Memory B cell (primary cell): ENCODE data around the gene DBP.

Experiments
- ATAC-seq: fragments of 150-1000 bp; cut with Tn5 transposase; 2 replicates; pipeline ENCODE4 v1.10.0; 2021; ENCODE audit warnings: low read depth, mild to moderate bottlenecking, moderate library complexity
- DNase-seq, 2 donors: peaks; one replicate each; pipeline ENCODE4 v3.0.0; 2022; ENCODE audit warnings: low spot score in 2 of 2
- H3K27ac Mint-ChIP-seq: one replicate; pipeline ENCODE4 v1.8.0; 2022; ENCODE audit warnings: mild to moderate bottlenecking, moderate library complexity, mixed read lengths
- H3K27me3 Mint-ChIP-seq: one replicate; pipeline ENCODE4 v1.8.0; 2022; ENCODE audit warnings: mixed read lengths
- H3K36me3 Mint-ChIP-seq: one replicate; pipeline ENCODE4 v1.8.0; 2022; ENCODE audit warnings: mild to moderate bottlenecking, mixed read lengths
- H3K4me1 Mint-ChIP-seq: one replicate; pipeline ENCODE4 v1.8.0; 2022; ENCODE audit warnings: mixed read lengths
- H3K4me3 Mint-ChIP-seq: one replicate; pipeline ENCODE4 v1.8.0; 2022; ENCODE audit warnings: mild to moderate bottlenecking, moderate library complexity, mixed read lengths
- H3K9me3 Mint-ChIP-seq: one replicate; pipeline ENCODE4 v1.8.0; 2022; ENCODE audit warnings: mixed read lengths

The DBP gene

GRCh38 chr19:48609571-48610108 is 27.5 kb downstream of the DBP start:
- ATAC-seq, result no peak
- Mint-ChIP-seq H3K27me3 (no peaks in the 10 kb centered on the region), H3K27ac (no peak overlapping the region), H3K4me3 (no peak overlapping the region), H3K9me3 (no peaks in the 10 kb centered on the region), H3K36me3 (no peaks in the 10 kb centered on the region), H3K4me1 (peaks cover 7% of the 10 kb centered on the region)
- no peak for DNase-seq

DNA sequence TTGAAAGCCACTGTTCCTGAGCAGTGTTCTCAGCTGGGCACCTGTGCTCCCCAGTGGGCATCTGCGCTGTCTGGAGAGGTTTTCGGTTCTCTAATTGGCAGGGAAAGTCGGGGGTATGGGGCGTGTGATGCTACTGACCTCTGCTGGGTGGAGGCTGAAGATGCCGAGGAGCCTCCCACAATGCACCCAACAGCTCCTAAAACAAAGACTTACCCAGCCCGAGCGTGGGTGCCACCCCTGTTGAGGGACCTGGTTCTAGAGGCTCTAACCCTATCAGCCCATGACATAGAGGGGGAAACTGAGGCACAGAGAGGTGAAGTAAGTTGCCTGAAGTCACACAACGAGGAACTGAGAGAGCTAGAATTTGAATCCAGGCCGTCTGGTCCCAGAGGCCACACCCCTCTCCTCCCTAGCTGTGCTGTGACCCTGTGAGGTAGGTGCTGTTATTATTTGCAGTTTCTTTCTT is 28.3 kb downstream of the DBP start:
- no peaks in the 10 kb centered on the region for H3K36me3 Mint-ChIP-seq
- peak overlapping the region; percentile 63 for H3K4me3 Mint-ChIP-seq
- peak overlapping the region; percentile 54 for H3K27ac Mint-ChIP-seq
- no peaks in the 10 kb centered on the region for H3K27me3 Mint-ChIP-seq
- ATAC-seq (peak; percentile 97), DNase-seq (peak; percentile 63 to 70)
- no peaks in the 10 kb centered on the region for H3K9me3 Mint-ChIP-seq
- peaks cover 7% of the 10 kb centered on the region for H3K4me1 Mint-ChIP-seq

DNA sequence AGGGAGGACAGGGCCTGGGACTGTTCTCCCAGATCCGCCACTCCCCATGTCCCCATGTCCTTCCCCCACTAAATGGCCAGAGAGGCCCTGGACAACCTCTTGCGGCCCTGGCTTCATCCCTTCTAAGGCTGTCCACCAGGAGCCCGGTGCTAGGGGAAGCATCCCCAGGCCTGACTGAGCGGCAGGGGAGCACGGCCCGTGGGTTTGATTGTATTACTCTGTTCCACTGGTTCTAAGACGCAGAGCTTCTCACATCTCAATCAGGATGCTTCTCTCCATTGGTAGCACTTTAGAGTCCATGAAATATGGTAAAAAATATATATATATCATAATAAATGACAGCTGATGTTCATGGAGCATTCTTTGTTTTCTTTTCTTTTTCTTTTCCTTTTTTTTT is 29.8 kb downstream of the DBP start:
- Mint-ChIP-seq H3K27me3 (no peaks in the 10 kb centered on the region), H3K4me1 (peaks cover 5% of the 10 kb centered on the region), H3K4me3 (no peak overlapping the region), H3K27ac (no peak overlapping the region), H3K9me3 (no peaks in the 10 kb centered on the region), H3K36me3 (no peaks in the 10 kb centered on the region)
- no peak for ATAC-seq
- DNase-seq, result no peak

DNA sequence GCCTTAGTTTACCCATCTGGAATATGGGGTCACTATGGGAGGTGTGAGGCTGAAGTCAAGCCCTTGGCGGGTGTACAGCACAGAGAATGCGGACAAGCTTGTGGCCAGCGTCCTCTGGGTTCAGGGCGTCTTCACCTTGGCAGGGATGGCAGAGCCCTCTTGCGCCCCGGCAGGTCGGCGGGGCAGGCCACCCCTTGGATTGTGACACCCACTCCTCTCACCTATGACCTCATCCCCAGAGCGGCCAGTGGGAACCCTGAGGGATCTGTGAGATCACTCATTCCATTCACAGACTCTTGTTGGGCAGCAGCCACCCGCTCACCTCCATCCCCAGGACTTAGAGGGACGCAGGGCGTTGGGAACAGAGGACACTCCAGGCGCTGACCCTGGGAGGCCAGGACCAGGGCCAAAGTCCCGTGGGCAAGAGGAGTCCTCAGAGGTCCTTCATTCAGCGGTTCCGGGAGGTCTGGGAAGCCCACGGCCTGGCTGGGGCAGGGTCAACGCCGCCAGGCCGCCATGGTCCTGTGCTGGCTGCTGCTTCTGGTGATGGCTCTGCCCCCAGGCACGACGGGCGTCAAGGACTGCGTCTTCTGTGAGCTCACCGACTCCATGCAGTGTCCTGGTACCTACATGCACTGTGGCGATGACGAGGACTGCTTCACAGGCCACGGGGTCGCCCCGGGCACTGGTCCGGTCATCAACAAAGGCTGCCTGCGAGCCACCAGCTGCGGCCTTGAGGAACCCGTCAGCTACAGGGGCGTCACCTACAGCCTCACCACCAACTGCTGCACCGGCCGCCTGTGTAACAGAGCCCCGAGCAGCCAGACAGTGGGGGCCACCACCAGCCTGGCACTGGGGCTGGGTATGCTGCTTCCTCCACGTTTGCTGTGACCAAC is 30.5 kb downstream of the DBP start, which contains the start of gene SPACA4:
TSS of gene SPACA4 (plus strand) at position 280 of the 896 bp plus-strand sequence. CDS start at position 517, 237 bp downstream.
- H3K9me3 Mint-ChIP-seq, result no peaks in the 10 kb centered on the region
- H3K27me3 Mint-ChIP-seq, result no peaks in the 10 kb centered on the region
- no peak within 1 kb of the TSS for H3K27ac Mint-ChIP-seq
- peaks cover 5% of the 10 kb centered on the region for H3K4me1 Mint-ChIP-seq
- no peaks in the 10 kb centered on the region for H3K36me3 Mint-ChIP-seq
- no peak for ATAC-seq
- DNase-seq, result no peak
- H3K4me3 Mint-ChIP-seq, result no peak within 1 kb of the TSS

DNA sequence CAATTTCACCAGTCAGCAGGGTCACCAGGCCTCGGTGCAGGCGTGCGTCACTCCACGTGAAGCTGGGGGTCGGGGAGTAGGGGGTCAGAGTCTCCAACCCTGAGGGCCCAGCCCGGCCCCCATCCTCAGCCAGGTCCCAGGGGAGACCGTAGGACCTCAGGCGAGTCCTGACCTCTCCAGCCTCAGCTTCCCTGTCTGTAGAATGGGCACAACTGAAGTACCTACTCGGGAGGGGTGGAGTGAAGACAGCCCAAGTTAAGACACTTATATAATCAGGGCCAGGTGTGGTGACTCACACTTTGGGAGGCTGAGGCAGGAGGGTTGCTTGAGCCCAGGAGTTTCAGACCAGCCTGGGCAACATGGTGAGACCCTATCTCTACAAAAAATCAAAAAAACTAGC is 33.3 kb downstream of the DBP start:
- Mint-ChIP-seq H3K36me3 (no peaks in the 10 kb centered on the region), H3K9me3 (no peaks in the 10 kb centered on the region), H3K27ac (no peak overlapping the region), H3K4me1 (peaks cover 3% of the 10 kb centered on the region), H3K27me3 (peaks cover 2% of the 10 kb centered on the region), H3K4me3 (no peak overlapping the region)
- ATAC-seq, result no peak
- no peak for DNase-seq

- H3K27me3 Mint-ChIP-seq, result peaks cover 5% of the 10 kb centered on the region
- peaks cover 2% of the 10 kb centered on the region for H3K36me3 Mint-ChIP-seq
Observed at GRCh38 chr19:48603449-48603848, 33.7 kb downstream of the DBP start.

DNA sequence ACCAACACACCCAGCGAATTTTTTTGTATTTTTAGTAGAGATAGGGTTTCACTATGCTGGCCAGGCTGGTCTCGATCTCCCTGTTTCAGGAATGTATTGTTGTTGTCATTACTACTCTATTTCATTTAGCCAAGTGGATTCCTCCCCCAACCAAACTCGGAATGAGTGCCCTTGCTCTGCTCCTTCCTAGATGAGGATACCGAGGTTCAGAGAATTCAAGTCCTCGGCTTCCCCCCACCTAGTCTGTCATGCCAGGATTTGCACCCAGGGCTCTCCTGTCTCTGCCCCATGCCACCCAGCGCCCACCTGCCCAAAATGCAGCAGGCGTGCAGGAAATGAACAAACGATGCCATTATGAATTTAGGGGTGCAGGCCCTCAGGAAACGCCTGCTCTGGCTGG is 34.2 kb downstream of the DBP start:
- H3K4me1 Mint-ChIP-seq, result peaks cover 3% of the 10 kb centered on the region
- no peak overlapping the region for H3K4me3 Mint-ChIP-seq

More at GRCh38 chr19:48603449-48603848, 33.7 kb downstream of the DBP start:
- no peak for DNase-seq
- H3K4me1 Mint-ChIP-seq, result peaks cover 3% of the 10 kb centered on the region
- no peak overlapping the region for H3K4me3 Mint-ChIP-seq
- no peak for ATAC-seq
- no peak overlapping the region for H3K27ac Mint-ChIP-seq
- H3K9me3 Mint-ChIP-seq, result no peaks in the 10 kb centered on the region

GRCh38 chr19:48600679-48601417 is 36.3 kb downstream of the DBP start:
- Mint-ChIP-seq H3K36me3 (peaks cover 2% of the 10 kb centered on the region), H3K4me1 (peaks cover 6% of the 10 kb centered on the region), H3K27ac (no peak overlapping the region), H3K27me3 (peaks cover 5% of the 10 kb centered on the region), H3K4me3 (no peak overlapping the region), H3K9me3 (no peaks in the 10 kb centered on the region)
- ATAC-seq (no peak), DNase-seq (no peak)

More for the DNA sequence above, 34.2 kb downstream of the DBP start:
- Mint-ChIP-seq H3K27me3 (peaks cover 5% of the 10 kb centered on the region), H3K27ac (no peak overlapping the region), H3K9me3 (no peaks in the 10 kb centered on the region), H3K36me3 (peaks cover 2% of the 10 kb centered on the region)
- ATAC-seq, result no peak
- DNase-seq, result no peak

DNA sequence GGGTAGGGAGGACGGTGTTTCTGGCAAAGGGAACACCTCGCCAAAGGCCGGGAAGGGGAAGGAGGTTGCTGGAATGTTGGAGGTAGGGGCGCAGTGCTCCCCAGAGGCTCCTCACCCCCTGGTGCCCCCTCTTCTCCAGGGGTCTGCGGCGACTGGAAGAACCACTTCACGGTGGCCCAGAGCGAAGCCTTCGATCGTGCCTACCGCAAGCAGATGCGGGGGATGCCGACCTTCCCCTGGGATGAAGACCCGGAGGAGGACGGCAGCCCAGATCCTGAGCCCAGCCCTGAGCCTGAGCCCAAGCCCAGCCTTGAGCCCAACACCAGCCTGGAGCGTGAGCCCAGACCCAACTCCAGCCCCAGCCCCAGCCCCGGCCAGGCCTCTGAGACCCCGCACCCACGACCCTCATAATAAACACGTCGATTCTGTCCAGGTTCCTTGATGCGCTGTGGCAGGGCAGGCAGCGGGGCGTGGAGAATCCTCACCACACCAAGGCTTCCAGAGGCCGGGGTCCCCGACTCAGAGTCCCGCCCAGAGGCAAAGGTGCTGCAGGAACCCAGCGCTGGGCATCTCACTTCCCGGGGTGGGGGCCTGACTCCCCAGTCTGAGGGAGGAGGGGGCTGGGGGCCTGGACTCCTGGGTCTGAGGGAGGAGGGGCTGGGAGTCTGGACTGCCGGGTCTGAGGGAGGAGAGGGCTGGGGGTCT is 38.0 kb downstream of the DBP start:
- peaks cover 5% of the 10 kb centered on the region for H3K27me3 Mint-ChIP-seq
- peaks cover 2% of the 10 kb centered on the region for H3K36me3 Mint-ChIP-seq
- no peak overlapping the region for H3K4me3 Mint-ChIP-seq
- no peak for DNase-seq
- no peaks in the 10 kb centered on the region for H3K9me3 Mint-ChIP-seq
- peak overlapping the region; percentile 42 for H3K27ac Mint-ChIP-seq
- peaks cover 8% of the 10 kb centered on the region for H3K4me1 Mint-ChIP-seq
- no peak for ATAC-seq

GRCh38 chr19:48596679-48597465 is 40.3 kb downstream of the DBP start:
- ATAC-seq (peak; percentile 95), DNase-seq (peak in 1 of 2 donors; percentile 44)
- Mint-ChIP-seq H3K4me3 (peak overlapping the region; percentile 68), H3K4me1 (peaks cover 11% of the 10 kb centered on the region), H3K27me3 (peaks cover 5% of the 10 kb centered on the region), H3K36me3 (peaks cover 2% of the 10 kb centered on the region), H3K27ac (peak overlapping the region; percentile 76), H3K9me3 (no peaks in the 10 kb centered on the region)

GRCh38 chr19:48596237-48596636 is 40.9 kb downstream of the DBP start:
- Mint-ChIP-seq H3K4me3 (no peak overlapping the region), H3K27me3 (peaks cover 5% of the 10 kb centered on the region), H3K9me3 (no peaks in the 10 kb centered on the region), H3K36me3 (peaks cover 2% of the 10 kb centered on the region), H3K4me1 (peaks cover 13% of the 10 kb centered on the region), H3K27ac (no peak overlapping the region)
- DNase-seq (no peak), ATAC-seq (no peak)

- Mint-ChIP-seq H3K9me3 (no peaks in the 10 kb centered on the region), H3K27ac (no peak overlapping the region), H3K27me3 (peaks cover 5% of the 10 kb centered on the region), H3K4me1 (peaks cover 13% of the 10 kb centered on the region), H3K36me3 (peaks cover 2% of the 10 kb centered on the region), H3K4me3 (no peak overlapping the region)
- ATAC-seq, result no peak
- no peak for DNase-seq
Observed at GRCh38 chr19:48595833-48596232, 41.3 kb downstream of the DBP start.

DNA sequence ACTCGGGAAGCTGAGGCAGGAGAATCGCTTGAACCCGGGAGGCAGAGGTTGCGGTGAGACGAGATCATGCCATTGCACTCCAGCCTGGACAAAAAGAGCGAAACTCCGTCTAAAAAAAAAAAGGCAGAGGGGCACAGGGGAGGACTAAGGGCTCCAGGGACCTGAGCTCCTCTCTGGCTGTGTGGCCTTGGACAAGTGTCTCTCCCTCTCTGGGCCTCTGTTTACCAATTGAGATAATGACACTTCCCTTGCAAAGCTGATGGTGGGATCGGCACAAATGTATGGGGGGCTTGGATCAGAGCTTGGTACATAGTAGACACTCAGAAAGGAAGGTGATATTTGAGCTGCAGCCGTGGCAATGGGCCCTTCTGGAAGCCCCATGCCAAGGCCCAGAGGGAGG is 42.0 kb downstream of the DBP start:
- H3K27me3 Mint-ChIP-seq, result peaks cover 5% of the 10 kb centered on the region
- H3K9me3 Mint-ChIP-seq, result no peaks in the 10 kb centered on the region
- no peak for DNase-seq
- no peak overlapping the region for H3K27ac Mint-ChIP-seq
- peak overlapping the region; percentile 30 for H3K4me3 Mint-ChIP-seq
- no peak for ATAC-seq
- H3K36me3 Mint-ChIP-seq, result peaks cover 2% of the 10 kb centered on the region
- peaks cover 13% of the 10 kb centered on the region for H3K4me1 Mint-ChIP-seq
